Esophagus squamous epithelium (tissue), 5 donors: ENCODE measurements around the gene METTL23. TPM values are rescaled to one million over a fixed set of nuclear protein-coding genes. Genes with fewer than 3 reads are reported as not detected.

ENCODE experiments used
- DNase-seq: peaks from one replicate; lab custom pipeline; 2025; lab: John Stamatoyannopoulos, UW
- H3K27ac ChIP-seq, 4 donors: fragments of 200-600 bp; sonication (generic); one replicate each; pipeline ENCODE4 v1.5.1; 2016 to 2019; ENCODE audit warnings: mild to moderate bottlenecking in 1 of 4
- H3K27me3 ChIP-seq, 4 donors: fragments of 200-600 bp; sonication (generic); 1 replicate in 3 of 4; 2 replicates in 1 of 4; pipeline versions ENCODE4 v1.5.1 to v1.6.0; 2017 to 2021; ENCODE audit warnings: antibody characterized with exemption in 1 of 4
- H3K36me3 ChIP-seq, 3 donors: fragments of 200-600 bp; sonication (generic); one replicate each; pipeline ENCODE4 v1.5.1; 2016 to 2019
- H3K4me1 ChIP-seq, 3 donors: fragments of 200-600 bp; sonication (generic); one replicate each; pipeline ENCODE4 v1.5.1; 2017 to 2019
- H3K4me3 ChIP-seq, 4 donors: fragments of 200-600 bp; sonication (generic); 1 replicate in 3 of 4; 2 replicates in 1 of 4; pipeline ENCODE4 v1.5.1; 2016 to 2019; ENCODE audit warnings: mild to moderate bottlenecking in 2 of 4, moderate library complexity in 1 of 4
- H3K9me3 ChIP-seq, 3 donors: fragments of 200-600 bp; sonication (generic); one replicate each; pipeline ENCODE4 v1.5.1; 2016 to 2019
- POLR2A ChIP-seq, 4 donors: fragments of 450-650 bp; IDR thresholded peaks; one replicate each; pipeline ENCODE4 v1.6.1; 2017; ENCODE audit warnings: antibody characterized with exemption in 4 of 4, mild to moderate bottlenecking in 4 of 4, moderate library complexity in 3 of 4
- WGBS, 2 donors: methylation state at CpG; one replicate each; pipeline ENCODE4 v1.1.5; 2018; 5-methylcytosine and 5-hydroxymethylcytosine counted together
- intact Hi-C: fragments of 100-400 bp; cut with DNase I; formaldehyde crosslinking; loops from one replicate; pipeline ENCODE4 v1.15.0; 2022
- total RNA-seq, 4 donors: library from RNA; depleted of rRNA; stranded (reverse); fragments of >200 nt; gene quantifications; one replicate each; pipeline ENCODE4 v1.1.0, GENCODE V29; 2016
- TF ChIP-seq, protein P1 (sequence below), 6 experiments: fragments of 450-650 bp in 4 of 6; fragments of 200-600 bp in 2 of 6; sonication (generic) in 2 of 6; IDR thresholded peaks; one replicate each; pipeline ENCODE4 v1.5.1; 2016 to 2019; ENCODE audit warnings: antibody characterized with exemption in 6 of 6, mild to moderate bottlenecking in 4 of 6, moderate library complexity in 4 of 6
- donor health status: DM: yes; HTN: yes; CAD: no.

Gene METTL23
- total RNA-seq, 4 donors from 2014 or later, result 14.6 to 33.0 (median 24.7) TPM

DNA sequence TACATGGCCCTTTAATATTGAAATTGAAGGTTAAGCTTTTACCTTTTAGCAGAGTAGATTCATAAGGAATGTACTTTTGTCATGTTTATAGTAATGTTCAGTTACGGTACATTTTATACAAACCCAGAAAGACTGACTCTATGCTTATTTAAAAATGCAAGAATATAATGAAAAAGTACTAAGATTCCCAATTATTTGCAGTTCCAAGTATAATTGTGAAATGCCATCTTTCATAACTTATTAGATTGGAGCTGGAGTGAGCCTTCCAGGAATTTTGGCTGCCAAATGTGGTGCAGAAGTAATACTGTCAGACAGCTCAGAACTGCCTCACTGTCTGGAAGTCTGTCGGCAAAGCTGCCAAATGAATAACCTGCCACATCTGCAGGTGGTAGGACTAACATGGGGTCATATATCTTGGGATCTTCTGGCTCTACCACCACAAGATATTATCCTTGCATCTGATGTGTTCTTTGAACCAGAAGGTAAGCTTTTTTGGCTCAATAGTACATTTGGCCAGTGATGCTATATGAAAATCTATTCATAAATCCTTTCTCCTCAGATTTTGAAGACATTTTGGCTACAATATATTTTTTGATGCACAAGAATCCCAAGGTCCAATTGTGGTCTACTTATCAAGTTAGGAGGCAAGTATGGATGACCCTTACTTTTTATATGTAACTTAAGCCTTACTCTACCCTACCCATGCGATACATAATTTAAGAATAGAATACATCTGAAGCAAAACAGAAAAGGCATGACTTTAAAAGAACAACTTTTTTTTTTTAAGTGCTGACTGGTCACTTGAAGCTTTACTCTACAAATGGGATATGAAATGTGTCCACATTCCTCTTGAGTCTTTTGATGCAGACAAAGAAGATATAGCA is 6.3 kb downstream of the METTL23 start:
- Histone ChIP-seq H3K4me3 (no peak overlapping the region), H3K27me3 (no peaks in the 10 kb centered on the region), H3K4me1 (peaks cover 18 to 80% (median 52%) of the 10 kb centered on the region in 3 donors), H3K9me3 (no peaks in the 10 kb centered on the region), H3K36me3 (peaks cover 0 to 67% (median 20%) of the 10 kb centered on the region in 3 donors), H3K27ac (peak overlapping the region in 1 of 4 donors; percentile 2)
- TF ChIP-seq, protein P1, sequence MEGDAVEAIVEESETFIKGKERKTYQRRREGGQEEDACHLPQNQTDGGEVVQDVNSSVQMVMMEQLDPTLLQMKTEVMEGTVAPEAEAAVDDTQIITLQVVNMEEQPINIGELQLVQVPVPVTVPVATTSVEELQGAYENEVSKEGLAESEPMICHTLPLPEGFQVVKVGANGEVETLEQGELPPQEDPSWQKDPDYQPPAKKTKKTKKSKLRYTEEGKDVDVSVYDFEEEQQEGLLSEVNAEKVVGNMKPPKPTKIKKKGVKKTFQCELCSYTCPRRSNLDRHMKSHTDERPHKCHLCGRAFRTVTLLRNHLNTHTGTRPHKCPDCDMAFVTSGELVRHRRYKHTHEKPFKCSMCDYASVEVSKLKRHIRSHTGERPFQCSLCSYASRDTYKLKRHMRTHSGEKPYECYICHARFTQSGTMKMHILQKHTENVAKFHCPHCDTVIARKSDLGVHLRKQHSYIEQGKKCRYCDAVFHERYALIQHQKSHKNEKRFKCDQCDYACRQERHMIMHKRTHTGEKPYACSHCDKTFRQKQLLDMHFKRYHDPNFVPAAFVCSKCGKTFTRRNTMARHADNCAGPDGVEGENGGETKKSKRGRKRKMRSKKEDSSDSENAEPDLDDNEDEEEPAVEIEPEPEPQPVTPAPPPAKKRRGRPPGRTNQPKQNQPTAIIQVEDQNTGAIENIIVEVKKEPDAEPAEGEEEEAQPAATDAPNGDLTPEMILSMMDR (IDR thresholded peaks at IDR 0.05), result no peak
- DNase-seq, result no peak
- 49 to 60% methylated on average over 3 of the region's 3 CpGs for WGBS, 2 donors
- intact Hi-C loops, result no loop called here

DNA sequence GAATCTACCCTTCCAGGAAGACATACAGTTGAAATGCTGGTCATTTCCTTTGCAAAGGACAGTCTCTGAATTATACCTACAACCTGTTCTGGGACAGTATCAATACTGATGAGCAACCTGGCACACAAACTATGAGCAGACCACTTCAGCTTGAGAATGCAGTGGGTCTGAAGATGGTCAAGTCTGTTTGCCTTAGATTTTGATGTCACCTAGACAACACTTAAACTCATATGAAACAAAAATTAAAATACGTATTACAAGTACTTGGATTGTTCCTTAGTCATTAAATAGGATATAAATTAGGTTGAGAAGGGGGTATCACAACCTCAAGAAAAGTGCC is 6.9 kb downstream of the METTL23 start:
- H3K4me1 ChIP-seq, result peaks cover 17 to 79% (median 52%) of the 10 kb centered on the region in 3 donors
- TF ChIP-seq, protein P1 (IDR thresholded peaks at IDR 0.05), result no peak
- no peak for TF ChIP-seq POLR2A (IDR thresholded peaks at IDR 0.05)
- H3K27ac ChIP-seq, result peak overlapping the region in 2 of 4 donors; percentile 2 to 99
- WGBS, 2 donors, result 36 to 58% methylated on average over 1 of the region's 1 CpG
- H3K36me3 ChIP-seq, result peaks cover 0 to 67% (median 20%) of the 10 kb centered on the region in 3 donors
- H3K9me3 ChIP-seq, result no peaks in the 10 kb centered on the region
- no peak for DNase-seq
- intact Hi-C loops, result no loop called here
- H3K4me3 ChIP-seq, result peak overlapping the region in 1 of 4 donors; percentile 92
- no peaks in the 10 kb centered on the region for H3K27me3 ChIP-seq

DNA sequence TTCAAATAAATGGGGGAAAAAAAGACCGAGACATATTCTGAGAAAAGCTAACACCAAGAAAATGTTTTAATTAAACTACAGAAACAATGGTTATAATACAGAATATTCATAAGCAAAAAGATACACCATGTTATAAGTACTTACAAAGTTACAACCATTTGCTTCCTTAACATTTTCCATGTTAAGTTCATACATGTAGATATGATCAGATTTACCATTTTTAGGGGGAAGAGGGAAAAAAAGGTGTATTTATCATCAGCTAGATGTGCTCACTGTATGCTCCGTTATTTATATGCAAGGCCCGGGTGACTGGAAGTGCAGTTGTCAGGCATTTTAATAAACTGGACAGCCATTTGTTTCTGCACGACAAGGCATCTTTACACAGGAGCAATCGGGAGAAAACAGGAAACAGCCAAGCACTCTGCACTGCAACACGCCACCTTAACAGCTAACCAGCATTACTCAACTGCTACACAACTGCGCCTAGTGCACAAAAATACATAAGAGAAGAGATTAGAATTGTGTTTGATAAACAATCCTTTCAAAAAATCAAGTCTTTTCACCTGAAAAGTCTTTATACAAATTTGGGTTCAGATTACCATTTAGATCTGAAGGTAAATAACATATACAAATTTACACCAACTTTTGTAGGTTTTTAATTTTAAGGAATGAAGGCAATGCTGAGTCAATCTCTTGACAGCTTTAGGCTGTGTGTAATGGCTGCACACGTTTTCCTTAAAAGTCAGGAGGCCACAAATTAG is 7.6 kb downstream of the METTL23 start:
- 8 to 15% methylated on average over 8 of the region's 8 CpGs for WGBS, 2 donors
- intact Hi-C loops, result no loop called here
- DNase-seq, result no peak

DNA sequence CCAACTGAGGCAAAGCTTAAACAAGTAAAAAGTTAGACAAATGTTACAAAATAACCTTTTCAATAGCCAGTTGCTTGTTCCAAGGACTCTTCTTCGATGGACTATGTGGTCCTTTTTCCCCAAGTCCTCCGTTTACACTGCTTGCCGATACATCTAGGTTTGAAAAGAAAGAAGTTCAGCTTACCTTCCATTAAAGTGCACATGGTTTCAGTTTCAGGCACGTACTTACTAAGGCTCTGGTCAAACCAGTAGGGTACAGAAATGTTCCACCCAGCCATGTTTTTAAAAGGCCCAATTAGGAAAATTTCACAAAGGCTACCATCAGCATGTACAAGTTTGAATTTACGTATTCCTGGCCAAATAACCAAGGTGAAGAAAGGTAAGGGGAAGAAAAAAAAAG is 8.4 kb downstream of the METTL23 start:
- H3K27ac ChIP-seq, result peak overlapping the region; percentile 14 to 100 (median 98)
- 4 to 8% methylated on average over 5 of the region's 5 CpGs for WGBS, 2 donors
- no peaks in the 10 kb centered on the region for H3K9me3 ChIP-seq
- no peak for TF ChIP-seq POLR2A (IDR thresholded peaks at IDR 0.05)
- TF ChIP-seq, protein P1 (IDR thresholded peaks at IDR 0.05), result no peak
- peaks cover 0 to 58% (median 14%) of the 10 kb centered on the region in 3 donors for H3K36me3 ChIP-seq
- DNase-seq, result no peak
- intact Hi-C loops, result no loop called here
- H3K4me3 ChIP-seq, result peak overlapping the region; percentile 72 to 98 (median 90)
- no peaks in the 10 kb centered on the region for H3K27me3 ChIP-seq
- peaks cover 21 to 79% (median 60%) of the 10 kb centered on the region in 3 donors for H3K4me1 ChIP-seq

More for the DNA sequence above, 7.6 kb downstream of the METTL23 start:
- no peak for TF ChIP-seq POLR2A (IDR thresholded peaks at IDR 0.05)
- TF ChIP-seq, protein P1 (IDR thresholded peaks at IDR 0.05), result no peak
- H3K4me1 ChIP-seq, result peaks cover 21 to 79% (median 56%) of the 10 kb centered on the region in 3 donors
- no peaks in the 10 kb centered on the region for H3K9me3 ChIP-seq
- peak overlapping the region; percentile 72 to 98 (median 90) for H3K4me3 ChIP-seq
- peaks cover 0 to 66% (median 17%) of the 10 kb centered on the region in 3 donors for H3K36me3 ChIP-seq
- H3K27ac ChIP-seq, result peak overlapping the region; percentile 14 to 100 (median 98)
- H3K27me3 ChIP-seq, result no peaks in the 10 kb centered on the region
